ENCODE results near the gene EIPR1.
"Not testable (repeated sequence)": the region's sequence is repeated elsewhere in the genome, so short reads cannot be mapped to it uniquely, and the experiment has no call there.

EIPR1 gene

DNA sequence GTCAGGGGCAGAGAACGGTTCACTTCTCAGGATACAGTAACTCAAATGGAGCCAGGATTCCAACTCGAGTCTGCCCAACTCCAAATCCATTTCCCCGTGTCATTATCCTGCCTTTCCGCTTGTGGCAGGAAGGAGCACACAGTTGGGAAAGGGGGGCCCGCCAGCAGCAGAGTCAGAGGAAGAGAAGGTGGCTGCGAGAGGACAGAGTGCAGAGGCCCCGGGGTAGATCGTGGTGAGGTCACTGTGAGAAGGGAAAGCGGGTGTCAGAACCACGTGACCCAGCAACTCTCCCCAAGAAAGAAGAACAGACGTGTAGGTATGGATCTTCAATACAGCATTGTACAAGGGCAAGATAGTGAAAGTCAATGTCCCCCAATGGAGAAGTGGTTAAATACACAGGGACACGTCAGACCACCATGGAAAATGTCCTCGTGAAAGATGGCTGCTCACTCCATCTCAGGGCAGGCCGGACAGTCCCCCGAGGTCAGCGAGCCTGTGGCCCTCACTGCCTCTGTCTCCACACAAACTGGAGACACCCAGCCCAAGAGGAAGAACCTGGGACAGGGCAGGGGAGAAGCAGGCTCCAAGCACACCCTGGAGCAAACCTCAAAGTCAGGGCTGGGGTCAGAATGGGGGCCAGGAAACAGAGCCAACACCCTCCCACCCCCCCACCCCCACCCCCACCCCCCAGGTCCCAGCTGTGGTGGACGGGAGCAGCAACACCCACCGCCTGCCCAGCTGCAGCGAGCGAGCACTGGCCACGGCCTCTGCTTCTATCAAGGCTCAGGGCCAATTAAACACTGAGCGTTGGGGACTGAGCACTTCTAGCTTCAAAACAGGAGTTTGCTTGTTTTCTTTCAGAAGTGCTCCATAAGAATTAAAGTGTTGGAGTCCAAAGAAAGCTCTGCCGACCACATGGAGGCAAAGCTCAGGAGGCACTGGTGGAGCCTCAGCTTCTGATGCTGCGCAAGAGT, 92.7 kb downstream of the EIPR1 start:
- DNase-seq = no peak

DNA sequence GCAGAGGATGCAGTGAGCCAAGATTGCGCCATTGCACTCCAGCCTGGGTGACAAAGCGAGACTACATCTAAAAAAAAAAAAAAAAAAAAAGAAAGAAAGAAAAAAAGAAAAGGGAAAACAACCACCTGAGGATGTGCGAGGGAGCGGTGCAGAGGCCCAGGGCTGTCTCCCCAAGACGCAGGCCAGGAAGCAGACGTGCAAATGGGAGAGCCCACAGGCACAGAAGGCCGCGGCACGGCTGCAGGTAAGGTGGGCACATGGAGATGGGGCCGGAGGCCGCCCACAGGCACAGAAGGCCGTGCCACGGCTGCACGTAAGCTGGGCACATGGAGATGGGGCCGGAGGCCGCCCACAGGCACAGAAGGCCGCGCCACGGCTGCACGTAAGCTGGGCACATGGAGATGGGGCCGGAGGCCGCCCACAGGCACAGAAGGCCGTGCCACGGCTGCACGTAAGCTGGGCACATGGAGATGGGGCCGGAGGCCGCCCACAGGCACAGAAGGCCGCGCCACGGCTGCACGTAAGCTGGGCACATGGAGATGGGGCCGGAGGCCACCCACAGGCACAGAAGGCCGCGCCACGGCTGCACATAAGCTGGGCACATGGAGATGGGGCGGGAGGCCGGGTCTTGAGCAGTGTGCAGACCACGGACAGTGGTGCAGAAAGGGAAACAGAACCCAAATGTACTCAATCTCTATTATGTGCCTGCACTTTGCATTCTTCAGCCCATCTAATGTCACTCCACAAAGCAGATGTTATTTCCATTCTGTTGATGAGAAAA, 93.6 kb downstream of the EIPR1 start:
- not testable (repeated sequence) for DNase-seq

DNA sequence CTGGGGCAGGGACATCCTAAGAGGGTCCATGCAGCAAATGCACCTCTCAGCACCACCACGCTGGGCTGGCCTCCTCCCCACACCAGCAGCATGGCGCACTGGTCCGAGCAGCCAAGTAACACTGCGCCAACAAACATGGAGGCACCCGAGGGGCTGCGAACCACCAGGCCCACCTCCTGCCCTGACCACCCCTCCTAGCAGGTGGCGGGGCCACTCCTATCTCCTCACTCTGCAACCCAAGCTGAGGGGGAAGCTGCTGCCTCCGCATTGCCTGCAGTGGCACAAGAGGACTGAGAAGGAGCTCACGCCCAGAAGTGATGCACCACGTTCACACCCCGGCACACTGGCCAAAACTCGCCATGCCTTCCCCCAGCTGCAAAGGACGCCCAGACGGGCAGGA, 94.4 kb downstream of the EIPR1 start:
- DNase-seq = no peak

DNA sequence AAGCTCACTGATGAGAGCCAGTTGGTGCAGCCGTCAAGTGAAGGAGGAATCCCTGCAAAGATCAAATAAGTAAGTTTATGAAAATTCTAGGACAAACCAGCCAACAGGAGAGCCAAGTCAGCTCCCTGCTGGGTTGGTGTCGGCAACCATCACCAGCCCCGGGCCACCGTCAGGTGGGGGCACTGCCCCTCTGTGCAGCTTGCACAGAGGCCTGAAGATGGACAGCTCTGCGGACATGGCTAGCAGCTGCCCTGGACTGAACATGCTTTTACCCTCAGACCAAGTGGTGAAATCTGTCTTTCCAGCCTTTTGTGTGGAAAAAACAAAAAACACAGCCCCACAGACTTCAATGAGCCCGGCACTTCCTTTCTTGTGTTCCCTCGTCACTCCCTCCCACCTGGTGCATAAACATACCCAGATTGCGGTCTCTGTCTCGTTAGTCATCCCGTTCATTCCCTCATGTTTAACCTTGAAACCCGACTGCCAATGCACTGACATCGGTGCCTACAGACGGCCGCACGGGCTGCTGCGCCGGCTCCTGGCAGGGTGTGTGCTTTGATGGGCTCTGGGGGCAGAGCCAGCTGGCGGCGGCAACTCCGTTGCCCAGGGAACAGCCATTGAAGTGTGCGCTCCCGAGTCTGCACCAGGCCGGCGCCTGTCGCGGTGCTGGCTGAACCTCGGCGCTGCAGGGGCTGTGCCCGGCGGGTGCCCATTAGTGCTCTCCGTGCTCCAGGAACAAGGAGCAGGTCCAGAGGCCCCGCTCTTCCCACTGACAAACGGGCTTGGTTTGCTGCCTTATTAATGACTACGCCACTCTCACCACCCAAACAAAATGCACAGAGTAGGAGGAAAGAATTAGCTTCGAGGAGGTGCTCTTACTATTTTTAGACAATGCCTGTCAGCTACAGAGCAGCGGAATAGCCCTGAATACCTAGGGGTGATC, 95.3 kb downstream of the EIPR1 start:
- no peak for DNase-seq

DNA sequence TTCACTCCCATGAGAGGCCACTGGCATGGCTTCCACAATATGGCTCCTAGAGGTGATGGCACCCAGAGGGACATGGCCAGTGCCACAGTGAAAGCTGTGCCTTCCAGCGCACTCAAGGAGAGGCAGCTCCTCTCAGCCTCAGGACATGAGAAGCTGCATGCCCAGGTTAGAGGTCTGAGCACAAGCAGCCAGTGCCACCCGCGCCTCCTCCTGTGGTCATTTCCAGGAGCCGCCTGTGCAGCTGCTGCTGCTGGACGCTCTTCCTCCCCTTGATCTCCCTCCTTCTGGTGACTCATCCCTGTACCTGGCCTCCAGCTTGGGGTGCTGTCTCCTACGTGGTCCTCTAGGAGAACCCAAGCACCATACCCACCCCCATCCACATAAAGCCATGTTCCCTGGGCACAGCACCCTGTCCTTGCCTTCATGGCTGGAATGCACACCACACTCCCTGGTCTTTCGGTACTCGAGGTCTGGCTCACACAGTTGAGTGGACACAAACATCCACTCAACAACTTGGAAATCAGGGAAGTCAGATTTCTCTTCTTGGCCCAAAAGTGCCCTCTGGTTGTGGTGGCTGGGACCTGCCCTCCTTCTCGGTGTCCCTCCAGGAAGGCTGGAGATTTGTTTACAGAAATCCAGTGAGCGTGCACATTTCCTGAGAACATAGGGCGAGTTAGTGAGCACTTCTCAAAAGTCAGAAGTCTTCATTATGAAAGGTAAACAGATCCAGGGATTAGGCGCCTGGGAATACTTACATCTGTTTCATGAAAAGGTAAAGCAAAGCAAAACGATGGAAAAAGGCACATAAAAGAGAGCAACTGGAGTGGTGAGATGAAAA, 96.7 kb downstream of the EIPR1 start:
- no peak for DNase-seq

DNA sequence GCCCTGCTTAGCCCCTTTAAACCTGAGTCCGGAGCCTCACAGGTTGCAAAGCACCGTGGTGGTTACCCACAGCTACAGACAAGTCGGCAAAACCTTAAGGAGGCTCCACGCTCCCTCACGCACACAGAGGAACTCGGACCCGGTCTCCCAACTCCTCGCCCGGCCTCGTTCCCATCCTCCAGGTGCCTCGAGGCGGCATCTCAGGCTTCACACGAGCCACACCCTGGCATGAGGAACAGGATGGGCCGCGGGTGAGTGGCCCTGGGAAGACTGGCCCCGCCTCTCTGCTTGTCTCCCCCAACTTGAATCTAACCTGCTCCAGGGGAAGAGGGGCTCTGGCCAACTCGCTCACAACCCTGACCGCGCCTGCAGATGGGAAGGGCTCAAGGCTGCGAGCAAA, 97.4 kb downstream of the EIPR1 start:
- DNase-seq = no peak

DNA sequence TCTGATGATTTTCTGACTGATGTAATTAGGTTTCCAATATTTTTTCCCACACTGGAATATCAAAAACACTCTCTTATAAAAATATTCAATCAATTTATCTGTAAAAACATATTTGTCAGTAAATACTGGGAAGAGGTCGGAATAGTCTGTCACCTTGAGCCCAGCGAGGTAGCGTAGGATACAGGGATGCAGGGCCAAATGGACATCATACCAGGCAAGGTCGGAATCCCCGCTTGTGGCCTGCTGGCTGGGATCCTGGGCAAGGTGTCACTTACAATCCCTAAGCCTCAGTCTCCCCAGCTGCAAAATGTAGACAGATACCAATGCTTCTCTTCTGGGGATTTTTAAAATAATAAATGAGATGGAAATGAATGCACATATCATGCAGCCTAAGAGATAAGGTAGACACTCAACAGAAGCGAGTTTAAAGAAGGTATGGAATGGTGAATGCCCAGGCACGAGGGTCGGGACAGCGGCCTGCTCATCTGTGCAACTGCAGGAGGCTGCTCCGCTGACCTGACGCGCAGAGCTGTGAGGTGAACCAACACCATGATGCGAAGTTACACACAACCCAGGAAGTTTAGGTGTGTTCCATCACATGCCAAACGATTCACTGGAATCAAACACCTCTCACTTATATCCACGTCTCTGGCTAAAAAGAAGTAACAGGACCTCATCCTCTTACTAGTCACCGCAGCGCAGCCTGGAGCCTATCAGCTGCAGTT, 98.2 kb downstream of the EIPR1 start:
- DNase-seq = no peak

DNA sequence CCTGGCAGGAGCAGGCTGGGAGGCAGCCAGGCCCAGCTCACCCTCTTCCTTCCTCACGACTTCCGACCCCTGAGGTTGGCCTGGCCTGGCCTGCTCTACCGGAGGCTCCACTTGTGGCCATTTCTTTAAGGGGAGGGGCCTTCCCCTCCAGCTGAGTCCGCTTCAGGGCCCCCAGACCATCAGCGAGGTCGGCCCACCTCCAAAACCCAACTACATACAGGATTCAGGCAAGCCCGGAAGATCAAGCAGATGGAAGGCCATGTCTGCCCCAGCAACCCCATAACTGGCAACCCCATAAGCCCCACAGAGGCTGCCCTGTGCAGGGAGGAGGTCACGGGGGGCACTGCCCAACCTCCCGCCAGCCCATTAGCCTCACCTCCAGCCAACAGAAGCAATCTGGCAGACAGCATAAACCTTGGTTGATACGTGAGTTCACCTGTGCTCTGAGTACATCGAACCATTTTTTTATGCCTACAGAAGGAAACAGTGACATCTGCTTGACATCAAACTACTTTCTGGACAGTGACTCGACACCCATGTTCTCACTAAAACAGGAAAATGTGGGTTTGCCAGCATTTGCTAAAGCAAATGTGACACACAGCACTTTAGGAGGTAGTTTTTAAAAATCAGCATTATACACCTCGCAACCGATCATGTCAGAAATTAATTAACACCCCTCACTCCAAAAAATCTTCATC, 98.9 kb downstream of the EIPR1 start:
- DNase-seq = no peak

DNA sequence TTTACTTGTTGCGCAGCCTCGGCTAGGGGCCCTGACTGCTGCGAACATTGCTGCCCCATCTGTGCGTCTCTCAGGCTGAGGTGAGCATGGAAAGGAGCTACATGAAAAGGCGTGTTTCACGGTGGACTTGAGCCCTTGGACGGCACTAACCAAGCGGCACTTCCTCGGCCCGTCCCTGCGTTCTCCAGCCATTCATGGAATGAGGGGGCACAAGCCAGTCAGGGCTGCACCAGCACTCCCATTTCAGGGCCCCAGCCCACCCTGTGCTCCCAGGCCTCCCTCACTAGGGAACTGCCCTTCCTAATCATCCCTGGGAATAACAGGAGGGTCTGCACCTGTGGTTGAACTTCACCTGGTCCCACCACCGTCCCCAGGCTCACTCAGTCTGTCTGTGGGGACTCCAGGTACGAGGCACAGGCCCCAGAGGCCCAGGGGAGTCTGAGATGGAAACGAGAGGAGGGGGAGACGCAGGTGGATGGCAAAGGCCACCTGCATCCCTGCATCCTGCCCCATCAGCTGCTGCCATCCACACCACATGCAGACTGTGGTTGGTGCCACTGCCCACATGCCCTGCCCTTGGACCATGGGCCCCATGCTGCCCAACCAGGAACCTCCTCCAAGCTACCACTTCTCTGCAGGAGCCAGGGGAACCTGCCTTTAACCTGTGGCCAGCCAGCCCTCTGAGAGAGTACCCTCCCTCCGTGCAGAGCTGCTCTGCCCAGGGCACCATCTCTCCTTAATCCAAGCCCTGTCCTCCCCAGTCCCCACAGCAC, 99.7 kb downstream of the EIPR1 start:
- no peak for DNase-seq

DNA sequence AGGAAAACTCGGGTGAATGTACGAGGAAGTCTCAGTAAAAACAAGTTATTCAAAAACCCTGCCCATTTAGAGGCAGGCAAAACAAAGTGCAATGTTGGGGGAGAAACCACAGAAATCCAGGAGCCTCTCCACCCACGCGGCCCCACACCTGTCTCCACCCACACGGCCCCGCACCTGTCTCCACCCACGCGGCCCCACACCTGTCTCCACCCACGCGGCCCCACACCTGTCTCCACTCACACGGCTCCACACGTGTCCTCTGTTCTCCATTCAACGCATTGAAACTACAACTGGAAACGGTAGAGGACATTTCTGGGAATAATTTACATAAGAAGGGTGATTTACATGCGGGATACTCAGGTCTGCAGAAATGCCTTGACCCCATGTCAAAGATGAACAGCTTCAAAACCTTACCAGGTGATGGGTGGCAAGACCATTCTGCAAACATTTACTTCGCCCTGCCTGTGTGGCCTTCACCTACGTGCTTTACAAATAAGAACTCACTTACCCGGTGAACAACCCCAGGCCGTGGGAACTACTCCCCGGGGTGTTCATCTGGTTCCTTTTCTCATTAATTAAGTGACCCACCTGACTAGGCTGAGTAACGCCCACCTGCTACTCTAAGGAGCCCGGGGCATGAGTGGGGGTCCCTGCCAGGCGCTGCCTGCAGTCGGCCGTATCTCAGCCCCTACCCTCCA, 100.4 kb downstream of the EIPR1 start:
- no peak for DNase-seq

DNA sequence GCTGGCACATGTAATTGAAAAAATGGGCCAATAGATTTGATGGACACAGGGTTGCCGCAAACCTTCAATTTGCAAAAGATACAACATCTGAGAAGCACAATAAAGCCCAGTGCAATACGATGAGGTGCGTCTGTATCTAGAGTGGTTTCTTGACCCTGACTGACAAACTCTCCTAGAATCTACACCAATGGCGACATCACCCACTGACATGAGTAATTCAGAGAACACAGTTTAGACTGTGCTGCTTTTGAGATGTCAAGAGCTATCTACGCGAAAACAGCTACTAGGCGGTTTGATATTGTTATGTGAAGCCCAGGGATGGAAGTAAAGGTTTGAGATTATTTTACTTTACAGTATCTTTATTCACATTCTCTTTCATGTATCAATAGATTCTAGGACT, 104.9 kb downstream of the EIPR1 start:
- no peak for DNase-seq

DNA sequence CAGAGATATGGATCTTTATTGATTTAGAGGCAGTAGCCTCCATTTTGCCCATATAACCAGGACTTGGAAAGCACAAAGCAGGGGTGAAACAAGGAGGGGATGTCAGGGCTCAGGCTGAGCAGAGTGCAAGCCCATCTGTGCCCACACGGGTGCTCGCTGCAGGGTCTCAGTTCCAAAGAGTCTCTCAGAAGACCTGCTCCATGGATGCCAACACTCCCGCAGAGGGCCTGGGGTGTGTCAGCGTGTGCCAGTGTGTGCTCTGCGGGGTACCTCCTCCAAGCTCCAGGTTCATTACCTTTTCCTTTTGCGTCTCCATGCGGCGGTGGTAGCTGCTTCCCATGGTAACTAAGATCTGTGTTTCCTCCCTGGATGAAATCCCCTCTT, 107.5 kb downstream of the EIPR1 start:
- DNase-seq = no peak

DNA sequence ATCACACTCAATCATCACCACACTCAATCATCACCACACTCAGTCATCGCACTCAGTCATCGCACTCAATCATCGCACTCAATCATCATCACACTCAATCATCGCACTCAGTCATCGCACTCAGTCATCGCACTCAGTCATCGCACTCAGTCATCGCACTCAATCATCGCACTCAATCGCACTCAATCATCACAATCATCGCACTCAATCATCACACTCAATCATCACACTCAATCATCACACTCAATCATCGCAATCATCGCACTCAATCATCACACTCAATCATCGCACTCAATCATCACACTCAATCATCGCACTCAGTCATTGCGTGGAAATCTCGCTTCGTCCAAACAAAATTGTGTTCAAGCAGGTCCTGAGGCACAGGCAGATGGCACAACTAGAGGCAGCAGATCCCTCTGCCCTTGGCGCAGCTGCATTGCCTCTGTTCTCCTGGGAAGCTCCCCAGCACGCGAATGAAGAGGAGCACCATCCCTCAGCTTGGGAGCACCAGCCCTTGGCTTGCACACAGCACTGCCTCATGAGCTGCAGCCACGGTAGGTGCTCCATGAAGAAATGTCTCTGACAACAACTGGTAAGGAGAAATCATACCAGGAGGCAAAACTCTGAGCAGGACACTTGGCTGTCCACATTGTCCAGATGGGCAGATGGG, 108.1 kb downstream of the EIPR1 start:
- no peak for DNase-seq

DNA sequence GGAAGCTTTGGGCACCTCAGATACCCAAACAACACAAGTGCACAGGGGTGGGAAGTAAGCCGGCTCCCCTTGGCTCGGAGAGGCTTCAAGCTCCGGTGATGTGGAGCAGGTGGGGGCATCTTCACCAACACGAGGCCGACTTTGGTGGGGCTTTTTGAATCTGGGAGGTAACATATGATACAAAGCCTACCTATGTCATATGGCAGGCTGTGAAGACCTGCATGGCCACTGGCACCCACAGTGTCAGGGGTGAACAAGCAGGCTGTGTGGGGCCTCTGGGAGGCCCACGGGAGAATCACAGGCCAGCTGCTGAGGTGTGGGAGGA, 109.0 kb downstream of the EIPR1 start:
- no peak for DNase-seq

DNA sequence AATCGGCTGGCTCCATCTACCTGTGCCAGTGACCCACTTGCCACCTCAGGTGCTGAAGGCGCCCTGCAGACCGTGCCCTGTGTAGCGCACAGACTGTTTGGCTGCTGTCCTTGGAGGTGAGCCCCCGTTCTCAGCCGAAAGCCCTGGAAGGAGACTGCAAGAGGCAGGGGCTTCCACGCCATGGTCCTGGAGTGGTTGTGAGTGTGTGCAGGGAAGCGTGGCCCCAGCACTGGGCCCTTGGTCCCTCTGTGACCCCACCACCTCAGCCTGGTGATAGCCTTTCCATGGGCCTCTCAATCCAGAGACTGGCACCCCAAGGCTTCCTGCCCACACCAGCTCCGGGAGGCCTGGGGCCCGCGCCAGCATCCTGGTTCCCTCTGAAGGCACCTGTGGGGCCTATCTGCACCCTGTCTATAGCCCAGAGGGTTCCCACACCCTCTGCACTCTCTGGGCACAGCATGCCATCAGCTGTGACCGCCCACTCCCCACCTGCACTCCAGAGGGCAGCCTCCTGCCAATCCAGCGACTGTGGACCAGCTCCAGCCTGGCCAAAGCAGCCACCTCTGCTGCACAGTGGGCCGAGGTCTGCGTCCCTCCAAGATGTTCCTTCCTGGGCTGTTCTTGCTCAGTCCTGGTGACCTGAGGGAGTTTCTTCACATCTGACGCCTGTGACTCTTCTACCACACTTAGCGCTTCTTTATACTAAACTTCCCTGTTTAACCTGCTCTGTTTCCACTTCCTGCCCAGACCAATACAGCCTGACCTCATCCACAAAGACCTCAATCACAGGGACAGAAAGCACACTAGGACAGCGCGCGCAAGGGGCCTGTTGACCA, 109.5 kb downstream of the EIPR1 start:
- DNase-seq = no peak

DNA sequence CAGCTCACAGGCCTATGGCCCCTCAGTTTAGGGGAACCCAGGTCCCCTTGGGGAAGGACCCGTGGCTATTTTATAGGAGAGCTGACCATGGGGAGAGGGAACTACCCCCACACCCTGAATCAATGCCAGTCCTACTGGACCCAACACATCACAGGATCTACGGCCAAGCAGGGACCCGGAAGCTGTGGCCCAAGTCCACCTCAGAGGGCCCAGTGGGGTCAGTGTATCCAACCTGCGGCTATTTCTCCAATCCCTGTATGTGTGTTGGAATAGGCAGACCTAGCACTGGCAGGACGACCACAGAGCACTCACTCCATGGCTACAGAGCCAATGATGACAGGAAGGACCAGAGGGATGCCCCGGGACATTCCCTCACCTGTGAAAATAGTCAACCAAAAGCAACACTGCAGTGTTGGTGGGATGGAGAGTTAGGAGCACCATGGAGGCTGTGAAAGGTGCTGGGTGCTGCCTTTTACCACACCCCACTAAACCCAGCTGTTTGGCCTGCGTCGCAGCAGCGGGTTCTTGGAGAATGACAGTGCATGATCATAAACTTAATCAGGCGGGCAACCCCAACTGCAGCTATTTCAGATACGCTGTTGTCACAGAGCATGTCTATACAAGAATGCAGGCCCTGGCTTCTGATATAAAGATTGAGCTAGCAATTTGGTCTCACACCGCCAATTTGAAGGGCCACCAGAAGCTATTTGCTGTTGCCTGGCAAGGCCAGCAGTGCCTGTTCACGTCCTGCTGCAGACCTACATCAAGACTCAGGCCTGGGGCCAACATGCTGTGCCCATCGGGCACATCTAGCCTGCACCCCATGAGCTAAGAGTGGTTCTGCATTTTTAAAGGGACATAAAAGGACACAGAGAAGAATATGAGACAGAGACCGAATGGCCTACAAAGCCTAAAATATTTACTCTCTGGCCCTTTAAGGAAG, 110.4 kb downstream of the EIPR1 start:
- no peak for DNase-seq
